Esophagus squamous epithelium (tissue), 4 donors: ENCODE data around the gene CTXN1.

ENCODE experiments used
- POLR2A ChIP-seq, 4 donors: fragments of 450-650 bp; IDR thresholded peaks; one replicate each; pipeline ENCODE4 v1.6.1; 2017; ENCODE audit warnings: antibody characterized with exemption in 4 of 4, mild to moderate bottlenecking in 4 of 4, moderate library complexity in 3 of 4
- TF ChIP-seq, protein P1 (sequence below), 6 experiments: fragments of 450-650 bp in 4 of 6; fragments of 200-600 bp in 2 of 6; sonication (generic) in 2 of 6; IDR thresholded peaks; one replicate each; pipeline ENCODE4 v1.5.1; 2016 to 2019; ENCODE audit warnings: antibody characterized with exemption in 6 of 6, mild to moderate bottlenecking in 4 of 6, moderate library complexity in 4 of 6

DNA sequence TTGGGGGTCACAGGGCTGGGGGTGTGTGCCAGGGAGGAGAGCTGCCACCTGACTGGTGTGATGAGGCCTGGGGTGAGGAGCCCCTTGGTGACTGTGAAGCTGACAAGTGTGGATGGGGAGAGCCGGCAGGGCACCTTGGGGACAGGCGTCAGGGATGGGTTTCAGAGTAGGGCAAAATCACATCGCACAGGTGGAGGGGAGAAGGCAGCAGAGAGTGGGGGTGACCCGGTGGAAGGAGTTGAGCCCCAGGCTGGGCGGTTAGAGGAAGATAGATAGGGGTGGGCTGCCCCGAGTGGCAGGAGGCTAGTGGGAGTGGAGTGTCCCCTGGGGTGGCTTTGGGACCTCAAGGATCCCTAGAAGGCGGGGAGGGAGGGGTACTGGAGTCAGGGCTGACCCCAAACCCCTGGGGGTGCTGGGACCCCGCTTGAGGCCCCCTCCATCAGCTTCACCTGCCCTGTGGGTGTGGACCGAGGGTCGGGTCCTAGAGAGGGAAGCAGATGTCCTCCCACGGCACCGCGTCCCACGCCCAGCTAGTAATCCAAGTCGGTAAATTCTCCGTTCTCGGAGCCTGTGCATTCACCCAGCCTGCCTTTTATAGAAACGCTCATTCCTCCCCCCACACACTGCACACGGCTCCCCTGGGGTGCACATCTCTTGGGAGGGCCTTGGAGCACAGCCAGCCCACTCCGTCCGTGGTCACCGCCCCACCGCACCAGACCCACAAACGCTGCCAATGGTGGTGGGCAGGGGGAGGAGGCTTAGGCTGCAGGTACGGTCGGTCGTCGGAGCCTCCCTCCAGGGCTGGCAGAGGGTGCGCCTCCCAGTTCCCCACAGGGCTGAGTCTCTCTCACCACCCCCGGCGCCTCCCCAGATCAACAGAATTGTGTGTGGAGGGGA lies 2.4 kb downstream of the CTXN1 start:
- TF ChIP-seq, protein P1, sequence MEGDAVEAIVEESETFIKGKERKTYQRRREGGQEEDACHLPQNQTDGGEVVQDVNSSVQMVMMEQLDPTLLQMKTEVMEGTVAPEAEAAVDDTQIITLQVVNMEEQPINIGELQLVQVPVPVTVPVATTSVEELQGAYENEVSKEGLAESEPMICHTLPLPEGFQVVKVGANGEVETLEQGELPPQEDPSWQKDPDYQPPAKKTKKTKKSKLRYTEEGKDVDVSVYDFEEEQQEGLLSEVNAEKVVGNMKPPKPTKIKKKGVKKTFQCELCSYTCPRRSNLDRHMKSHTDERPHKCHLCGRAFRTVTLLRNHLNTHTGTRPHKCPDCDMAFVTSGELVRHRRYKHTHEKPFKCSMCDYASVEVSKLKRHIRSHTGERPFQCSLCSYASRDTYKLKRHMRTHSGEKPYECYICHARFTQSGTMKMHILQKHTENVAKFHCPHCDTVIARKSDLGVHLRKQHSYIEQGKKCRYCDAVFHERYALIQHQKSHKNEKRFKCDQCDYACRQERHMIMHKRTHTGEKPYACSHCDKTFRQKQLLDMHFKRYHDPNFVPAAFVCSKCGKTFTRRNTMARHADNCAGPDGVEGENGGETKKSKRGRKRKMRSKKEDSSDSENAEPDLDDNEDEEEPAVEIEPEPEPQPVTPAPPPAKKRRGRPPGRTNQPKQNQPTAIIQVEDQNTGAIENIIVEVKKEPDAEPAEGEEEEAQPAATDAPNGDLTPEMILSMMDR (IDR thresholded peaks at IDR 0.05) = no peak
- no peak for TF ChIP-seq POLR2A (IDR thresholded peaks at IDR 0.05)
